Activated T-cell treated with anti-CD3 and anti-CD28 coated beads for 1 hour (primary cell): Measurements from ENCODE around the gene NAP1L1.

Experiments used
- DNase-seq: peaks from one replicate; pipeline ENCODE4 v3.0.0-alpha.2; 2020; ENCODE audit warnings: low read depth

NAP1L1 gene, protein sequence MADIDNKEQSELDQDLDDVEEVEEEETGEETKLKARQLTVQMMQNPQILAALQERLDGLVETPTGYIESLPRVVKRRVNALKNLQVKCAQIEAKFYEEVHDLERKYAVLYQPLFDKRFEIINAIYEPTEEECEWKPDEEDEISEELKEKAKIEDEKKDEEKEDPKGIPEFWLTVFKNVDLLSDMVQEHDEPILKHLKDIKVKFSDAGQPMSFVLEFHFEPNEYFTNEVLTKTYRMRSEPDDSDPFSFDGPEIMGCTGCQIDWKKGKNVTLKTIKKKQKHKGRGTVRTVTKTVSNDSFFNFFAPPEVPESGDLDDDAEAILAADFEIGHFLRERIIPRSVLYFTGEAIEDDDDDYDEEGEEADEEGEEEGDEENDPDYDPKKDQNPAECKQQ

DNA sequence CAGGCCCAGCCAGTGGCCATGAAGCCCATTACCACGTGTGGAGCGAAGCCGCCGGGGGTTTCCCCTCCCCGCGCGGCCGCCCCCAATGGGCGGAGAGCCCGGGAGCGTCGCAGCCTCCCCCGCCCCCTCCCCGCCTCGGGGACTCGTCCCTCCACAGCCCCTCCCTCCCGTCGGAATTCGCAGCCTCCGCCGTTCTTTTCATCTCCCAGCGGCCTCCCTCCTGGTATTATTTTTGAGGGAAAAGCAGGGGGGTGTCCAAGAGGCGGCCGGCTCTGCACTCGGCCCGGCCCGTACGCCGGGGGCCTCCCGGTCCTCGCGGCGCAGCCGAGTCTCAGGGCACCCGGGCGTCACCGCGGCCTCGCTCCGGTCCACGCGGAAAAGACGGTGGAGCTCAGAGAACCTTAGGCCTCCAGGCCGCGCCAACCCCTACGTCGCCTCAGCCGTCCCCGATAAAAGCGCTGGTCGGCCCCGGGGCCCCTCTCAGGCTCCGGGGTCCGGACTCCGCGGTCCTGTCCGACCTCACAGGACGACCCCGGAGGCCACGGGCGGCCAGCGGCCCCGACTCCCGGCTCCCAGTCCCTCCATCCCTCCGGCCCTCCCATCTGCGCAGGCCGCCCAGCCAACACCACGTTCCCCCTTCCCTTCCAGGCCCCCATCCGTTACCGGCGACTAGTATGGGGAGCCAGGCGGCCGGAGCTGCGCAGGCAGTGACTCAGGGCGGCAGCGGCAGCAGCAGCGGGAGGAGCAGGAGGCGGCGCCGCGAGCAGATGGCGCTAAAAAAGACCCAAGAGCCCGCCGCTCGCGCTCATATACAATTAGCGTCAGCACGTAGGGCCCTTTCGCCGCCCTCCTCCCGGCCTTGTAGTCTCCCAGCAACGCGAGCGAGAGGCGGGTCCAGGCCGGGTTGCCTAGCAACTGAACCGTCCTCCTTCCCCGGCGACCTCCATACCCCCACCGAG lies at the start of gene NAP1L1:
Gene NAP1L1, minus strand, starts transcription at position 782 of the 959 bp plus-strand sequence. CDS start 10,466 bp downstream, outside the sequence.
- DNase-seq = peak; percentile 94

- no peak for DNase-seq
Observed at GRCh38 chr12:76127588-76127987, 43.1 kb upstream of the NAP1L1 start.

DNA sequence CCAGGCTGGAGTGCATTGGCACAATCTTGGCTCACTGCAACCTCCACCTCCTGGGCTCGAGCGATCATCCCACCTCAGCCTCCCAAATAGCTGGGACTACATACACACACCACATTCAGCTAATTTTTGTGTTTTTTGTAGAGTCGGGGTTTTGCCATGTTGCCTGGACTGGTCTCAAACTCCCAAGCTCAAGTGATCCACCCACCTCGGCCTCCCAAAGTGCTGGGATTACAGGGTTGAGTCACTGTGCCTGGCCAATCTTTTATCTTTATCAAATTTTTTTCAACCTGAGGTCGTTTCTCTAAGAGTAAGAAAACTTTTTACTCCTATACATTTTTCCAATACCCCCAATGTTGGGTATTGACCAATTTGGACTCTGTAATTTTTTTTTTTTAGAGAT lies 40.0 kb upstream of the NAP1L1 start:
- no peak for DNase-seq

- no peak for DNase-seq
Observed at GRCh38 chr12:76123259-76124212, 39.1 kb upstream of the NAP1L1 start.

GRCh38 chr12:76119887-76120286 lies 35.4 kb upstream of the NAP1L1 start:
- no peak for DNase-seq

DNA sequence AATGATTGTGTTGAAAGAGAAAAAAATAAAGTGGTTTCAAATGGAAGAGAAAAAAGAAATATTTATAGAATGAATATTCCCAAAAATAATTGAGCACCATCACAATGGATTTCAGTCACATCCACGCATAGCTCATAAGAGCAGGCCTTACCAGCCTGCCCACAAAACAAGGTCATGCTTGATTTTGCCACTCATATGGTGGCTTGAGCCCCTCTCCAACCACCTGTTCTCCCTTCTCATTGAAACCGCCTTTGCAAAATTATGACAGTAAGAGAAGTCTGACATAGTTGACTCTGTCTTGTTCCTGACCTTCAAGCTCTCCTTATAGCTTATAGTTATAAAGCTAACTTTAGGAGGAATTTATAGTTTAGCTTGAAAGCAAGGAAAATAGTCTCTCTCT lies 33.3 kb upstream of the NAP1L1 start:
- no peak for DNase-seq

- DNase-seq = no peak
Observed at GRCh38 chr12:76117067-76117691, 32.7 kb upstream of the NAP1L1 start.

DNA sequence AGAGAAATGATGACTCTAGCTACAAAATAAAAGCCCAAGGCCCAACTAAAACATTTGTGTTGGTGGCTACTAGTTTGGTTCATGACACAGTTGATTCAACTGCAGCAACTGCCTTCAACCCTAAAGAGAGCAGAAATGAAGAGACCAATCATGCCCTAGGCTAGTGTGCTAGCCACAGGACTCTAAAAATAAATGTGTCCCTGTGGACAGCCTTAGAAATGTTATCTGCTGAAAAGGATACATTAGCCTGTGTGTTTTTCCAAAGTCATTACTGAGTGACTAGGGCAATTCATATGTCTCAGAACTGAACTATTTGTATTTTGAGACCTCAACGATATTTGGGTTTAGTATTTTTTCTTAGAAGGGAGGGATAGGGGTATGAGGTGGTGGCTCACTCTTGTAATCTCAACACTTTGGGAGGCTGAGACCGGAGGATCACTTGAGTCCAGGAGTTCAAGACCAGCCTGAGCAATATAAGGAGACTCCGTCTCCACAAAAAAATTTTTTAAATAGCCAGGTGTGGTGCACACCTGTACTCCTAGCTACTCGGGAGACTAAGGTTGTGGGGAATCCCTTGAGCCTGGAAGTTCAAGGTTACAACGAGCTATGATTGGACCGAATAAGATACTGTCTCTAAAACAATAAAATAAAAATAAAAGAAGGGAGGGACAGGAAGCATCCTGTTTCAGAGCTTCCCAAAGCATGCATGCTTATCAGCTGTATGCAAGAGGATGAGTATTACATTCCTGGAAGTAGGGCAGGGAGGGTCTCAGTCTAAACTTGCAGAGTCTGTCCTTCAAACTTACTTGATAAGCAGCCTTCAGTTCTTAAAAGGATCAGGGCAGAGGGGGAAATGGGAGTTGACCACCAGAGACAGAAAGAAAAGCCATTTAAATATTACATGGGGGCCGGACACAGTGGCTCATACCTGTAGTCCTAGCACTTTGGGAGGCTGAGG lies 29.6 kb upstream of the NAP1L1 start:
- no peak for DNase-seq

GRCh38 chr12:76111209-76111749 lies 26.8 kb upstream of the NAP1L1 start:
- no peak for DNase-seq

- DNase-seq = no peak
Observed at GRCh38 chr12:76109879-76110278, 25.4 kb upstream of the NAP1L1 start.

DNA sequence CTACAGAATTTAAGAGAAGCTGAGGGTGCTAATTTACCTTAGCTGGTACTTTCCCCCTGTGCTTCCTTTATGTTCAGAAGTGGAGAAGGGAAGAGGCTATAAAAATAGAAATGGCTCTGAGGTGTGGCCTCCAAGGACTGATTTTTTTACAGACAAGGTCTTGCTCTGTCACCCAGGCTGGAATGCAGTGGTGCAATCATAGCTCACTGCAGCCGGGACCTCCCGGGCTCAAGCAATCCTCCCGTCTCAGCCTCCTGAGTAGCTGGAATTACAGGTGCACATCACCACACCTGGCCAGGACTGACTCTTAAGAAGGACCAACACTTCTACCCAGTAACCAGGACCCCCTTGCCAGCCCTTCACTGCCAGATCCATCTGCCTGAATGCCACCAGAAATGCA lies 23.9 kb upstream of the NAP1L1 start:
- no peak for DNase-seq

- DNase-seq = no peak
Observed at GRCh38 chr12:76106631-76107030, 22.1 kb upstream of the NAP1L1 start.

DNA sequence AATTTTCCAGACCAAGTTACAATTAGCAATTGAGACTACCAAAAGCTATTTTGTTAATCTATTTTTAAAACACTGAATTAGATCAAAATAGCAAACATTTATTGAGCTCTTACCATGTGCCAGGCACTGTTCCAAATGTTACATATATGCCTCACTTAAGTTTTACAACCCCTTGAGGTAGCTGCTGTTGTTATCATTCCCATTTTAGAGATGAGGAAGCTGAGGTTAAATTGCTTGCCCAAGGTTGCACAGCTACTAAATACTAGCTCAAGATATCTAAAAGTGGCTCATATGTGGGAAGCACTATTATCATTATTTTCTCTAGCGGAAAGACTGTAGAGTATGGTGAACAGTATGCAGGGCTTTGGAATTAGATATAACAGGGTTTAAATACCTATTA lies 19.5 kb upstream of the NAP1L1 start:
- DNase-seq = no peak

- no peak for DNase-seq
Observed at GRCh38 chr12:76101739-76102385, 17.4 kb upstream of the NAP1L1 start.

GRCh38 chr12:76096079-76096646 lies 11.7 kb upstream of the NAP1L1 start:
- no peak for DNase-seq

DNA sequence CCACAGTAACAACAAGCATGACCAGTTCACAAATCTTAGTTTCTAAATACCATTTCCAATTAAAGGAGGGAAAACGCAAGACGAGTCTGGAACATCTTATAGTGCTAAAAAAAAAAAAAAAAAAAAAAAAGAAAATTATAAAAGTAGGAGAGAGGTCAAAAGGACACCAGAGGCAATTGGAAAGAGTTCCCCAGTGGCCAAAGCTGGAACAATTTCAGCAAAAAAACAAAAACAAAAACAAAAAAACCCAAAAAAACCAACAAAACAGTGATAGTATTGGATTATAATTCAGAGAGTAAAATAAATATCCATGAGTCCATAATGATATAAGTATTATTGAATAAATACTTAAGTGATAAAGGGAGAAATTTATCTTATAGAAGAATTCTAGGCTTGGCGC lies 10.3 kb upstream of the NAP1L1 start:
- no peak for DNase-seq

- no peak for DNase-seq
Observed at GRCh38 chr12:76091246-76091754, 6.8 kb upstream of the NAP1L1 start.

GRCh38 chr12:76085520-76085868 lies 1.0 kb upstream of the NAP1L1 start:
- no peak for DNase-seq
